GM12865 (cell line): ENCODE measurements around the gene FILIP1.

Experiments used
- DNase-seq: peaks from one replicate; pipeline ENCODE4 v3.0.0; 2010; ENCODE audit warnings: low read depth
- H3K4me3 ChIP-seq: 2 replicates; pipeline ENCODE4 v1.5.1; 2011; ENCODE audit warnings: mild to moderate bottlenecking, low read depth, low read length, control low read depth
- CTCF ChIP-seq: IDR thresholded peaks from 2 replicates; pipeline ENCODE4 v1.5.1; 2011; ENCODE audit warnings: low read length, control low read depth, low read depth, inconsistent platforms; ENCODE audit not compliant: insufficient read depth; ENCODE audit errors: missing control alignments

FILIP1 gene

GRCh38 chr6:75317503-75318206 is 175.9 kb downstream of the FILIP1 start:
- H3K4me3 ChIP-seq = no peak overlapping the region
- no peak for DNase-seq
- no peak for TF ChIP-seq CTCF

GRCh38 chr6:75315978-75316377 is 177.6 kb downstream of the FILIP1 start:
- DNase-seq = no peak
- TF ChIP-seq CTCF = no peak
- no peak overlapping the region for H3K4me3 ChIP-seq

- DNase-seq = peak; percentile 27
- no peak overlapping the region for H3K4me3 ChIP-seq
- no peak for TF ChIP-seq CTCF
Measured at GRCh38 chr6:75308250-75308988, 185.2 kb downstream of the FILIP1 start.

DNA sequence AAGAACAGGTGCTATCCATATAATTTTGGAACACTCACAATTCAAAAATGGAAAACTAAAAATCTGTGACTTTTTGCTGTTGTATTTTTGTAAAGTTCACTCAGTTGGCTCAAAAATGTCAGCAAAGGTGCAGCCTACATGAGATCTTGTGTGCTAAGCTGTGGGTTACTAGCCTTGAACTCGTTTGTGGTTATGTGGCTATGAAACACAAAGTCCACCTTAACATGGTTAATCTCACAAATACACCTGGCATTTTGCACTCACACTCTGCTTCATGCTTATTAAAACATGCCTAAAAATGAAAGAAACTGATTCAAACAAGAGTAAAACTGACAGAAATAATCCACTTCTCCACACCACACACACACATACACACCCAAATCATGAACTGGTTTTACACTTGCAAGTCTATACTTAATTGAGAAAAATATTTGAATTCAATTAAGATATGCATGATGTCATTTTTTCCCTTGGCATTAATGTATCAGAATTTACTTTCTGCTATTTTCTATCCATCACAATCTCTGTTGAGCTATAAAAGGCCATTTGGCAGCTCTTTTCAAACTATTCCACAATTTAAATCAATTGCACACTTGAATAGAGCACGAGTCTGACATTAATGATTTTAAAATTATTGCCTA is 186.1 kb downstream of the FILIP1 start:
- DNase-seq = peak; percentile 29
- no peak overlapping the region for H3K4me3 ChIP-seq
- no peak for TF ChIP-seq CTCF

- H3K4me3 ChIP-seq = no peak overlapping the region
- TF ChIP-seq CTCF = no peak
Measured at GRCh38 chr6:75306064-75306463, 187.5 kb downstream of the FILIP1 start.

DNA sequence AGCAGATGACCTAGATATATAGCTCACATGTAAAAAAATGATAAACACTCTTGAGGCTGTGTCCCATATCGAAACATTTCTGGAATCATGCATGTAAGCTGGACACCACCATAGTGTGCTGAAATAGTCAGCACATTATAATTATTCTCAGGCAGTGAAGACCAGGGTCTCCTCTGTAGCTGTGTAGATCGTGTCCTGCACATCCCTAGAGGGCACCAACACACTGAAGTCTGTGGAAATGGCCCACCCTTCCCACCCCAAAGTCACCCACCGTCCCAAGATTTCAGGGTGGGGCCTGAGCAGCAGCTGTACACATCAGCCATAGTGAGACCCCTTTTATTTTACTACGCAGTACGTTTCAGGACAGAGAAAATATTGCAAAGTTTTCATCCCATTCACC is 188.0 kb downstream of the FILIP1 start:
- H3K4me3 ChIP-seq = no peak overlapping the region
- TF ChIP-seq CTCF = no peak

More at GRCh38 chr6:75306064-75306463, 187.5 kb downstream of the FILIP1 start:
- no peak for DNase-seq

More for the DNA sequence above, 188.0 kb downstream of the FILIP1 start:
- no peak for DNase-seq
